Lung (tissue), 12 donors: Measurements from ENCODE around the gene DHDH. TPM values are rescaled to one million over a fixed set of nuclear protein-coding genes. Genes with fewer than 3 reads are reported as not detected.
"Not testable (repeated sequence)": the region's sequence is repeated elsewhere in the genome, so short reads cannot be mapped to it uniquely, and the experiment has no call there.

Experiments used
- ATAC-seq: fragments of 200-7000 bp; cut with Tn5 transposase; one replicate; pipeline ENCODE4 v1.9.1; 2020; ENCODE audit warnings: moderate number of reproducible peaks; ENCODE audit not compliant: insufficient read depth, low FRiP score
- DNase-seq, 3 donors: peaks; one replicate each; pipeline ENCODE4 v3.0.0-alpha.2; 2013 to 2017
- H3K27ac ChIP-seq, 2 donors: one replicate each; pipeline ENCODE4 v1.5.1; 2013; ENCODE audit warnings: mild to moderate bottlenecking in 2 of 2, moderate library complexity in 2 of 2, control low read depth in 1 of 2, inconsistent platforms in 1 of 2, low read depth in 1 of 2, low read length in 1 of 2
- H3K27me3 ChIP-seq, 3 donors: one replicate each; pipeline ENCODE4 v1.5.1; 2013; ENCODE audit warnings: low read length in 2 of 3; ENCODE audit not compliant: control insufficient read depth in 3 of 3, insufficient read depth in 3 of 3
- H3K36me3 ChIP-seq, 4 donors: one replicate each; pipeline ENCODE4 v1.5.1; 2013; ENCODE audit warnings: low read length in 4 of 4, mild to moderate bottlenecking in 1 of 4, moderate library complexity in 1 of 4; ENCODE audit not compliant: control insufficient read depth in 4 of 4, insufficient read depth in 4 of 4
- H3K4me1 ChIP-seq, 5 donors: one replicate each; pipeline ENCODE4 v1.5.1; 2013; ENCODE audit warnings: low read length in 5 of 5, mild to moderate bottlenecking in 2 of 5, moderate library complexity in 1 of 5; ENCODE audit not compliant: control insufficient read depth in 5 of 5, insufficient read depth in 5 of 5
- H3K4me3 ChIP-seq: one replicate; pipeline ENCODE4 v1.5.1; 2013; ENCODE audit warnings: mild to moderate bottlenecking, control low read depth, moderate library complexity
- H3K9ac ChIP-seq, 2 donors: one replicate each; pipeline ENCODE4 v1.5.1; 2013; ENCODE audit warnings: low read length in 2 of 2, control low read depth in 1 of 2; ENCODE audit not compliant: insufficient read depth in 1 of 2
- H3K9me3 ChIP-seq, 4 donors: one replicate each; pipeline ENCODE4 v1.5.1; 2013; ENCODE audit warnings: low read length in 3 of 4, mild to moderate bottlenecking in 1 of 4, moderate library complexity in 1 of 4; ENCODE audit not compliant: control insufficient read depth in 4 of 4, insufficient read depth in 3 of 4
- CTCF ChIP-seq: IDR thresholded peaks from 2 replicates; pipeline ENCODE4 v1.5.1; 2012; ENCODE audit warnings: mild to moderate bottlenecking; ENCODE audit errors: control extremely low read depth, extremely low read depth
- WGBS, 2 donors: extraction: QIAGEN DNeasy Blood & Tissue Kit; methylation state at CpG; one replicate each; pipeline ENCODE4 v1.1.7; 2013; 5-methylcytosine and 5-hydroxymethylcytosine counted together
- polyA plus RNA-seq, 2 donors: library from polyadenylated mRNA; stranded (reverse); fragments of 200-250 nt; gene quantifications; one replicate each; pipeline ENCODE4 v1.2.1, GENCODE V29; 2013
- total RNA-seq, 2 donors: library from RNA; depleted of rRNA in 1 of 2; stranded (reverse); fragments of >200 nt in 1 of 2; gene quantifications; one replicate each; pipeline ENCODE4 v1.2.1, GENCODE V29; 2014 to 2021
- donor health status: control.
- donor health status: control.
- donor health status: Bipolar disorder and iron deficiency.
- donor health status: healthy.
- donor health status: DM: yes; HTN: yes; CAD: no.

The DHDH gene
- total and polyA plus RNA-seq, 4 donors = 0.51 to 6.0 (median 1.9) TPM

GRCh38 chr19:48890551-48890950 is 42.9 kb upstream of the DHDH start:
- no peaks in the 10 kb centered on the region for H3K9me3 ChIP-seq
- H3K36me3 ChIP-seq = no peaks in the 10 kb centered on the region
- H3K27me3 ChIP-seq = no peaks in the 10 kb centered on the region
- DNase-seq (no peak), ATAC-seq (no peak)
- H3K4me1 ChIP-seq = peaks cover 0 to 4% (median 0%) of the 10 kb centered on the region in 5 donors
- WGBS, 2 donors = 86% methylated on average over 4 of the region's 4 CpGs
- no peak for TF ChIP-seq CTCF
- H3K27ac ChIP-seq = no peak overlapping the region
- H3K9ac ChIP-seq = no peak overlapping the region
- H3K4me3 ChIP-seq = no peak overlapping the region

- Histone ChIP-seq H3K9me3 (no peaks in the 10 kb centered on the region), H3K9ac (no peak overlapping the region), H3K4me1 (peaks cover 0 to 5% (median 3%) of the 10 kb centered on the region in 5 donors), H3K4me3 (no peak overlapping the region), H3K27me3 (no peaks in the 10 kb centered on the region), H3K27ac (peak overlapping the region in 1 of 2 donors; percentile 15), H3K36me3 (no peaks in the 10 kb centered on the region)
- WGBS, 2 donors = 54 to 62% methylated on average over 21 of the region's 21 CpGs
- no peak for TF ChIP-seq CTCF
- ATAC-seq = no peak
- DNase-seq = no peak
Measured at GRCh38 chr19:48895226-48895625, 38.3 kb upstream of the DHDH start.

GRCh38 chr19:48896191-48896720 is 37.2 kb upstream of the DHDH start:
- WGBS, 2 donors = 15 to 32% methylated on average over 23 to 25 of the region's 25 CpGs
- DNase-seq (peak; percentile 79 to 86 (median 84)), ATAC-seq (no peak)
- Histone ChIP-seq H3K27ac (peak overlapping the region in 1 of 2 donors; percentile 26), H3K9ac (no peak overlapping the region), H3K9me3 (no peaks in the 10 kb centered on the region), H3K4me3 (no peak overlapping the region), H3K36me3 (no peaks in the 10 kb centered on the region), H3K4me1 (peaks cover 0 to 9% (median 3%) of the 10 kb centered on the region in 5 donors), H3K27me3 (no peaks in the 10 kb centered on the region)
- TF ChIP-seq CTCF = no peak

GRCh38 chr19:48897181-48897580 is 36.3 kb upstream of the DHDH start:
- DNase-seq (no peak), ATAC-seq (no peak)
- WGBS, 2 donors = 78 to 91% methylated on average over 5 of the region's 5 CpGs
- Histone ChIP-seq H3K4me1 (peaks cover 0 to 13% (median 7%) of the 10 kb centered on the region in 5 donors), H3K27me3 (no peaks in the 10 kb centered on the region), H3K9ac (no peak overlapping the region), H3K27ac (no peak overlapping the region), H3K36me3 (peaks cover 0 to 3% (median 1%) of the 10 kb centered on the region in 4 donors), H3K4me3 (no peak overlapping the region), H3K9me3 (no peaks in the 10 kb centered on the region)
- TF ChIP-seq CTCF = no peak

- not testable (repeated sequence) for H3K27me3 ChIP-seq, H3K9me3 ChIP-seq, H3K4me3 ChIP-seq, ATAC-seq, H3K36me3 ChIP-seq, DNase-seq
- 80 to 83% methylated on average over 11 of the region's 11 CpGs for WGBS, 2 donors
- Histone ChIP-seq H3K4me1 (peaks cover 0 to 19% (median 9%) of the 10 kb centered on the region in 5 donors), H3K27ac (peak overlapping the region in 1 of 2 donors; percentile 88), H3K9ac (peak overlapping the region in 1 of 2 donors; percentile 61)
Measured at GRCh38 chr19:48899386-48899749, 34.1 kb upstream of the DHDH start.
